Activated naive CD8-positive, alpha-beta T cell (primary cell): ENCODE measurements around the gene CANX.

Experiments used
- H3K27ac Mint-ChIP-seq: one replicate; pipeline ENCODE4 v1.8.0; 2021; ENCODE audit warnings: mixed read lengths
- H3K27me3 Mint-ChIP-seq: one replicate; pipeline ENCODE4 v1.8.0; 2021; ENCODE audit warnings: mixed read lengths
- H3K36me3 Mint-ChIP-seq: one replicate; pipeline ENCODE4 v1.8.0; 2021; ENCODE audit warnings: mixed read lengths
- H3K4me1 Mint-ChIP-seq: one replicate; pipeline ENCODE4 v1.8.0; 2021; ENCODE audit warnings: low read depth, mixed read lengths
- H3K4me3 Mint-ChIP-seq: one replicate; pipeline ENCODE4 v1.8.0; 2021; ENCODE audit warnings: mild to moderate bottlenecking, mixed read lengths
- H3K9me3 Mint-ChIP-seq: one replicate; pipeline ENCODE4 v1.8.0; 2021; ENCODE audit warnings: low read depth, mixed read lengths

CANX gene

GRCh38 chr5:179774442-179774841, 75.7 kb downstream of the CANX start:
- H3K27me3 Mint-ChIP-seq, result no peaks in the 10 kb centered on the region
- H3K4me1 Mint-ChIP-seq, result no peaks in the 10 kb centered on the region
- no peak overlapping the region for H3K27ac Mint-ChIP-seq
- no peaks in the 10 kb centered on the region for H3K9me3 Mint-ChIP-seq
- H3K36me3 Mint-ChIP-seq, result no peaks in the 10 kb centered on the region
- H3K4me3 Mint-ChIP-seq, result no peak overlapping the region

- no peaks in the 10 kb centered on the region for H3K36me3 Mint-ChIP-seq
- H3K27me3 Mint-ChIP-seq, result no peaks in the 10 kb centered on the region
- no peak overlapping the region for H3K27ac Mint-ChIP-seq
- H3K4me3 Mint-ChIP-seq, result no peak overlapping the region
- no peaks in the 10 kb centered on the region for H3K4me1 Mint-ChIP-seq
- H3K9me3 Mint-ChIP-seq, result no peaks in the 10 kb centered on the region
Measured at GRCh38 chr5:179776411-179776938, 77.7 kb downstream of the CANX start.

DNA sequence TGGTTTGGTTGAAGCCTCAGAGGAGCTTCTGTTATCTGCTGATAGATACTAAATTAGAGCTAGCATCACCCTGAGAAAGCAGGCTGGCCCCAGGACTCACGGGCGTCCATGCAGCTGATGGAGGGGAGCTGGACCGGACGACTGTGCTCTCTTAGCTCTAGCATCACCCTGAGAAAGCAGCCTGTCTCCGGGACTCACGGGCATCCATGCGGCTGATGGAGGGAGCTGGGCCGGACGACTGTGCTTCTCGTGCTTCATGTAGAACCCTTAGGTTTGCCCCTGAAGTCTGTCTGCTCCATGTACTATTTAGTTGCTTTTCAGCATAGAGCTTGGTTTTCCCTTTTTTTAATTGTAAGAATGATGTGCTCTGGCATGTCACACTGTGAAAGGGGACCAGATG, 78.7 kb downstream of the CANX start:
- Mint-ChIP-seq H3K4me1 (no peaks in the 10 kb centered on the region), H3K27ac (no peak overlapping the region), H3K4me3 (no peak overlapping the region), H3K9me3 (no peaks in the 10 kb centered on the region), H3K27me3 (no peaks in the 10 kb centered on the region), H3K36me3 (no peaks in the 10 kb centered on the region)

DNA sequence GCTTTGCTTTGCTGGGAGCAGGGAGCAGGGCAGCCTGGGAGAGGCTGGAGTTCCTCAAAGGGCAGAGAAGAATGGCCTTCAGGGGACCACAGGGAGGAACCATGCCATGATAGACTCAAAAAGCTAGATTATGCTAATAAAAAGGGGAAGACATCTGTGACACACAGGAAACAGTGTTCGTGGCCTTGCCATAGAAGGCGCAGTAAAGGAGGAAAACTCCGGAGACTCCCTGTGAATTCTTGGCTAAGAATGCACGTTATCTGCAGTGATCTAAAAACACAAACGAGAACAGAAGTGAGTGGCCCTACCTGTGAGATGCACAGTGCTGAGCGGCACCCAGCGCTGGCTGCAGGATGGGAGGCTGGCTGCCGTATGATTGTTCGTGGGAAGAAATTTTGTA, 79.1 kb downstream of the CANX start:
- Mint-ChIP-seq H3K4me1 (no peaks in the 10 kb centered on the region), H3K9me3 (no peaks in the 10 kb centered on the region), H3K27me3 (no peaks in the 10 kb centered on the region), H3K27ac (no peak overlapping the region), H3K4me3 (no peak overlapping the region), H3K36me3 (no peaks in the 10 kb centered on the region)

- no peak overlapping the region for H3K4me3 Mint-ChIP-seq
- H3K4me1 Mint-ChIP-seq, result no peaks in the 10 kb centered on the region
- no peaks in the 10 kb centered on the region for H3K9me3 Mint-ChIP-seq
- H3K27ac Mint-ChIP-seq, result peak overlapping the region; percentile 31
- H3K36me3 Mint-ChIP-seq, result no peaks in the 10 kb centered on the region
- no peaks in the 10 kb centered on the region for H3K27me3 Mint-ChIP-seq
Measured at GRCh38 chr5:179778591-179778990, 79.8 kb downstream of the CANX start.

DNA sequence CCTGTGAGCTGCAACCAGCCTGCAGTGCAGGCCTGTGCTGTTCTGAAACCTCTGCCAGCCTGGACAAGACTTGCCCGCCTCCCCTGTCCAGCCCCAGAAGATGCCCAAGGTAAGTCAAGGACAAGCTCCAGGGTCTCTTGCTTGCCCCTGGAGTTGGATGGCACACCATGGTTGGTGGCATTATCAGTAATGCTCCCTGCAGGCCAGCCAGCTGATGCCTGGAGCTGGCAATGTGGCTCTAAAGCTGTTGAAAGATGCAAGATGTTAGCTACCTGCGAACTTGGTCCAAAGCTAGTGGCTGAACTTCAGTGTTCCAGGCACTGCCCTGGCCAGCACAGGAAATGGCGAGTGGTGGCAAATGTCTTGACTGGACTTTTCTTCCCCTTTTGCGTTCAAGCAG, 81.1 kb downstream of the CANX start:
- no peaks in the 10 kb centered on the region for H3K36me3 Mint-ChIP-seq
- no peaks in the 10 kb centered on the region for H3K27me3 Mint-ChIP-seq
- no peaks in the 10 kb centered on the region for H3K4me1 Mint-ChIP-seq
- H3K9me3 Mint-ChIP-seq, result no peaks in the 10 kb centered on the region
- no peak overlapping the region for H3K4me3 Mint-ChIP-seq
- no peak overlapping the region for H3K27ac Mint-ChIP-seq

- no peak overlapping the region for H3K27ac Mint-ChIP-seq
- peaks cover 2% of the 10 kb centered on the region for H3K36me3 Mint-ChIP-seq
- no peaks in the 10 kb centered on the region for H3K9me3 Mint-ChIP-seq
- H3K27me3 Mint-ChIP-seq, result no peaks in the 10 kb centered on the region
- H3K4me3 Mint-ChIP-seq, result no peak overlapping the region
- no peaks in the 10 kb centered on the region for H3K4me1 Mint-ChIP-seq
Measured at GRCh38 chr5:179780362-179780761, 81.6 kb downstream of the CANX start.
